Lower leg skin (tissue), 3 donors: Measurements from ENCODE around the gene ZNF777.

ENCODE experiments used
- CTCF ChIP-seq, 3 donors: fragments of 450-650 bp; IDR thresholded peaks; one replicate each; pipeline ENCODE4 v1.5.1; 2016; ENCODE audit warnings: antibody characterized with exemption in 3 of 3, mild to moderate bottlenecking in 3 of 3, moderate library complexity in 2 of 3
- POLR2A ChIP-seq, 2 donors: fragments of 450-650 bp; IDR thresholded peaks; one replicate each; pipeline ENCODE4 v1.6.1; 2016 to 2017; ENCODE audit warnings: antibody characterized with exemption in 2 of 2, mild to moderate bottlenecking in 1 of 2, moderate library complexity in 1 of 2

GRCh38 chr7:149489391-149490024 is 28.6 kb upstream of the ZNF777 start:
- TF ChIP-seq CTCF (IDR thresholded peaks at IDR 0.05) (no peak), POLR2A (IDR thresholded peaks at IDR 0.05) (no peak)
